Measurements from ENCODE around the gene ACTR6. TPM values are rescaled to one million over a fixed set of nuclear protein-coding genes. Genes with fewer than 3 reads are reported as not detected.
A peak's percentile ranks its signal among the peaks of the same experiment; 100 is the strongest.

Gene ACTR6
- total RNA-seq, 1 donor from 2014 or later, result 23.9 TPM

GRCh38 chr12:100165356-100165755, 35.3 kb upstream of the ACTR6 start:
- H3K27me3 Mint-ChIP-seq (ENCODE audit: low read depth, unreplicated experiment), result peaks cover 8% of the 10 kb centered on the region
- Histone ChIP-seq H3K9me3 (ENCODE audit: insufficient read depth, low read depth, low read length) (no peaks in the 10 kb centered on the region), H3K27ac (ENCODE audit: low read depth, low read length) (no peak overlapping the region), H3K4me2 (ENCODE audit: low read length) (no peak overlapping the region), H3K27me3 (ENCODE audit: insufficient read depth, low read length) (no peaks in the 10 kb centered on the region), H3K36me3 (ENCODE audit: insufficient read depth, low read length) (no peaks in the 10 kb centered on the region), H3K9ac (ENCODE audit: low read length) (no peak overlapping the region), H4K20me1 (ENCODE audit: insufficient read depth, low read length) (no peaks in the 10 kb centered on the region), H3K4me1 (ENCODE audit: insufficient read depth, low read length) (no peaks in the 10 kb centered on the region), H3K79me2 (ENCODE audit: insufficient read depth, low read length) (no peaks in the 10 kb centered on the region), H2AFZ (ENCODE audit: low read depth, low read length) (no peak overlapping the region), H3K4me3 (ENCODE audit: insufficient read depth, low read depth, low read length) (no peak overlapping the region)
- H3K36me3 Mint-ChIP-seq (ENCODE audit: low read depth, unreplicated experiment), result no peaks in the 10 kb centered on the region
- H3K4me1 Mint-ChIP-seq (ENCODE audit: low read depth, unreplicated experiment), result no peaks in the 10 kb centered on the region
- H3K4me3 Mint-ChIP-seq (ENCODE audit: unreplicated experiment), result peak overlapping the region; percentile 16
- DNase-seq (ENCODE audit: low read depth) (no peak), FAIRE-seq (no peak)
- H3K9me3 Mint-ChIP-seq (ENCODE audit: unreplicated experiment), result peaks cover 4% of the 10 kb centered on the region
- no peak for TF ChIP-seq CTCF (IDR thresholded peaks at IDR 0.05; ENCODE audit: insufficient read depth, low read depth, low read length)
- TF ChIP-seq EZH2 (IDR thresholded peaks at IDR 0.05; ENCODE audit: insufficient read depth, low read length), result no peak
- H3K27ac Mint-ChIP-seq (ENCODE audit: unreplicated experiment), result no peak overlapping the region

GRCh38 chr12:100166232-100166631, 34.4 kb upstream of the ACTR6 start:
- no peak for FAIRE-seq
- H3K79me2 ChIP-seq (ENCODE audit: insufficient read depth, low read length), result no peaks in the 10 kb centered on the region

More at GRCh38 chr12:100166232-100166631, 34.4 kb upstream of the ACTR6 start:
- no peak for TF ChIP-seq EZH2 (IDR thresholded peaks at IDR 0.05; ENCODE audit: insufficient read depth, low read length)
- no peak for TF ChIP-seq CTCF (IDR thresholded peaks at IDR 0.05; ENCODE audit: insufficient read depth, low read depth, low read length)
- H3K4me2 ChIP-seq (ENCODE audit: low read length), result no peak overlapping the region
- Mint-ChIP-seq H3K36me3 (ENCODE audit: low read depth, unreplicated experiment) (no peaks in the 10 kb centered on the region), H3K9me3 (ENCODE audit: unreplicated experiment) (peaks cover 4% of the 10 kb centered on the region), H3K4me1 (ENCODE audit: low read depth, unreplicated experiment) (no peaks in the 10 kb centered on the region), H3K4me3 (ENCODE audit: unreplicated experiment) (no peak overlapping the region), H3K27ac (ENCODE audit: unreplicated experiment) (no peak overlapping the region), H3K27me3 (ENCODE audit: low read depth, unreplicated experiment) (peaks cover 15% of the 10 kb centered on the region)
- H3K9ac ChIP-seq (ENCODE audit: low read length), result no peak overlapping the region
- H4K20me1 ChIP-seq (ENCODE audit: insufficient read depth, low read length), result no peaks in the 10 kb centered on the region
- H3K4me3 ChIP-seq (ENCODE audit: insufficient read depth, low read depth, low read length), result no peak overlapping the region
- H3K27ac ChIP-seq (ENCODE audit: low read depth, low read length), result no peak overlapping the region
- H3K36me3 ChIP-seq (ENCODE audit: insufficient read depth, low read length), result no peaks in the 10 kb centered on the region
- no peak overlapping the region for H2AFZ ChIP-seq (ENCODE audit: low read depth, low read length)
- H3K27me3 ChIP-seq (ENCODE audit: insufficient read depth, low read length), result no peaks in the 10 kb centered on the region
- H3K9me3 ChIP-seq (ENCODE audit: insufficient read depth, low read depth, low read length), result no peaks in the 10 kb centered on the region
- H3K4me1 ChIP-seq (ENCODE audit: insufficient read depth, low read length), result no peaks in the 10 kb centered on the region
- DNase-seq (ENCODE audit: low read depth), result no peak
